Measurements from ENCODE around the gene EID1.

- TF ChIP-seq CTCF (IDR thresholded peaks at IDR 0.05; ENCODE audit: low read length) (no peak), EZH2 (IDR thresholded peaks at IDR 0.05; ENCODE audit: borderline replicate concordance, low read length) (no peak)
These were observed 45.3 kb upstream of the EID1 start for GRCh38 chr15:48832648-48833047.

Measured in OCI-LY1 (cell line).